Transverse colon (tissue), 4 donors: ENCODE data around the gene SRSF5. TPM values are rescaled to one million over a fixed set of nuclear protein-coding genes. Genes with fewer than 3 reads are reported as not detected.
"Not testable (repeated sequence)": the region's sequence is repeated elsewhere in the genome, so short reads cannot be mapped to it uniquely, and the experiment has no call there.

ENCODE experiments used
- DNase-seq: peaks from one replicate; pipeline ENCODE4 v3.0.0-alpha.2; 2019
- H3K27ac ChIP-seq, 4 donors: fragments of 200-600 bp; sonication (generic); 2 replicates each; pipeline ENCODE4 v1.5.1; 2016 to 2018; ENCODE audit warnings: inconsistent platforms in 4 of 4
- H3K27me3 ChIP-seq: fragments of 200-600 bp; sonication (generic); 2 replicates; pipeline ENCODE4 v1.5.1; 2017; ENCODE audit warnings: inconsistent platforms
- H3K36me3 ChIP-seq, 4 donors: fragments of 200-600 bp; sonication (generic); 2 replicates each; pipeline ENCODE4 v1.5.1; 2017 to 2019; ENCODE audit warnings: inconsistent platforms in 4 of 4
- H3K4me1 ChIP-seq, 4 donors: fragments of 200-600 bp; sonication (generic); 2 replicates each; pipeline ENCODE4 v1.5.1; 2017 to 2020; ENCODE audit warnings: inconsistent platforms in 4 of 4
- H3K4me3 ChIP-seq, 4 donors: fragments of 200-600 bp; sonication (generic); 1 replicate in 1 of 4; 2 replicates in 3 of 4; pipeline versions ENCODE4 v1.5.1 to v1.6.1; 2017 to 2019; ENCODE audit warnings: inconsistent platforms in 4 of 4
- H3K9me3 ChIP-seq, 2 donors: fragments of 200-600 bp; sonication (generic); 2 replicates each; pipeline ENCODE4 v1.5.1; 2017 to 2019; ENCODE audit warnings: inconsistent platforms in 2 of 2
- EP300 ChIP-seq: sonication (generic); formaldehyde crosslinking; IDR thresholded peaks from one replicate; pipeline ENCODE4 v1.6.1; 2017; ENCODE audit warnings: antibody characterized with exemption, low read depth
- POLR2A ChIP-seq: fragments of 450-650 bp; IDR thresholded peaks from one replicate; pipeline ENCODE4 v1.6.1; 2016; ENCODE audit warnings: antibody characterized with exemption, mild to moderate bottlenecking, moderate library complexity
- POLR2AphosphoS5 ChIP-seq, 3 donors: sonication (generic); formaldehyde crosslinking; IDR thresholded peaks; one replicate each; pipeline ENCODE4 v1.6.1; 2016; ENCODE audit warnings: antibody characterized with exemption in 3 of 3
- WGBS, 2 donors: methylation state at CpG; one replicate each; pipeline ENCODE4 v1.1.5; 2018; ENCODE audit warnings: low coverage in 1 of 2; 5-methylcytosine and 5-hydroxymethylcytosine counted together
- in situ Hi-C, 4 donors: fragments of 200-750 bp; cut with MboI; loops; one replicate each; pipeline versions ENCODE4 v1.15.0 to v1.15.1; 2017; ENCODE audit warnings: low sequenced_read_pairs in 3 of 4, low pct_ligation_motif_present in 1 of 4, low pct_unique_long_range_greater_than_20kb in 1 of 4
- intact Hi-C: fragments of 100-400 bp; cut with DNase I; formaldehyde crosslinking; loops from one replicate; pipeline ENCODE4 v1.15.1; 2023; ENCODE audit warnings: low total_unique reads
- total RNA-seq, 4 donors: library from RNA; depleted of rRNA; stranded (reverse); fragments of >200 nt; gene quantifications; one replicate each; pipeline ENCODE4 v1.1.0, GENCODE V29; 2016
- TF ChIP-seq, protein P1 (sequence below), 5 experiments: fragments of 200-600 bp in 3 of 5; fragments of 450-650 bp in 2 of 5; sonication (generic) in 3 of 5; IDR thresholded peaks; 1 replicate in 2 of 5; 2 replicates in 3 of 5; pipeline ENCODE4 v1.5.1; 2016 to 2017; ENCODE audit warnings: antibody characterized with exemption in 5 of 5, inconsistent platforms in 3 of 5, mild to moderate bottlenecking in 2 of 5, moderate library complexity in 1 of 5

SRSF5 gene
- total RNA-seq, result 100 to 1,000 TPM; 255 to 557 (median 471) TPM

DNA sequence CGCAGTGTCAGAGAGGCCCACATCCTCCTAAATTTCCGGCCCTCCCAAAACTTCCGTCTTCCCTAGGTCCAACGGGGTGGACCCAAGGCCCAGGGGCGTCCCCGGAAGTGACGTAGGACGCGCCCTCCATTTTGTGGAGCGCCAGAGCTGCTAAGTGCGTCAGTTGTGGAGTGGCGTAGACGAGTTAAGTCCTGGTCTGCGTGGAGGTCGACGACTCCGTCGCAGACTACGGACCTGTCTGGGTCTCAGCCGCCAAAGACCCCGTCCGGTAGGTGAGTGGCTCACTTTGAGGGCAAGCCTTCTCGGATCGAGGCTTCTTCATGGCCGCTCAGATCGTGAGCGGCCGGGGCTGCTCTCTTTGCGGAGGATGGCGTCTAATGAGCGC is at the start of gene SRSF5:
SRSF5 (plus strand) TSS at position 159 of the 385 bp plus-strand sequence. CDS start 1,015 bp downstream, outside the sequence.
- Histone ChIP-seq H3K4me3 (peak within 1 kb of the TSS; percentile 85 to 99 (median 90)), H3K9me3 (no peaks in the 10 kb centered on the region), H3K27ac (peak within 1 kb of the TSS; percentile 98 to 100 (median 100)), H3K4me1 (peaks cover 26 to 55% (median 31%) of the 10 kb centered on the region in 4 donors), H3K36me3 (peaks cover 0 to 40% (median 19%) of the 10 kb centered on the region in 4 donors), H3K27me3 (no peaks in the 10 kb centered on the region)
- WGBS, 2 donors, result 0% methylated on average over 30 of the region's 31 CpGs; no CpG with 5 or more reads in 1 of the 2 donors
- intact Hi-C loops (no loop called here), in situ Hi-C loops (no loop called here)
- DNase-seq, result peak; percentile 97
- TF ChIP-seq POLR2AphosphoS5 (IDR thresholded peaks at IDR 0.05) (peak; percentile 100), EP300 (no peak), POLR2A (peak; percentile 99)
- TF ChIP-seq, protein P1, sequence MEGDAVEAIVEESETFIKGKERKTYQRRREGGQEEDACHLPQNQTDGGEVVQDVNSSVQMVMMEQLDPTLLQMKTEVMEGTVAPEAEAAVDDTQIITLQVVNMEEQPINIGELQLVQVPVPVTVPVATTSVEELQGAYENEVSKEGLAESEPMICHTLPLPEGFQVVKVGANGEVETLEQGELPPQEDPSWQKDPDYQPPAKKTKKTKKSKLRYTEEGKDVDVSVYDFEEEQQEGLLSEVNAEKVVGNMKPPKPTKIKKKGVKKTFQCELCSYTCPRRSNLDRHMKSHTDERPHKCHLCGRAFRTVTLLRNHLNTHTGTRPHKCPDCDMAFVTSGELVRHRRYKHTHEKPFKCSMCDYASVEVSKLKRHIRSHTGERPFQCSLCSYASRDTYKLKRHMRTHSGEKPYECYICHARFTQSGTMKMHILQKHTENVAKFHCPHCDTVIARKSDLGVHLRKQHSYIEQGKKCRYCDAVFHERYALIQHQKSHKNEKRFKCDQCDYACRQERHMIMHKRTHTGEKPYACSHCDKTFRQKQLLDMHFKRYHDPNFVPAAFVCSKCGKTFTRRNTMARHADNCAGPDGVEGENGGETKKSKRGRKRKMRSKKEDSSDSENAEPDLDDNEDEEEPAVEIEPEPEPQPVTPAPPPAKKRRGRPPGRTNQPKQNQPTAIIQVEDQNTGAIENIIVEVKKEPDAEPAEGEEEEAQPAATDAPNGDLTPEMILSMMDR (IDR thresholded peaks at IDR 0.05), result peak in 1 of 5 experiments; percentile 11

DNA sequence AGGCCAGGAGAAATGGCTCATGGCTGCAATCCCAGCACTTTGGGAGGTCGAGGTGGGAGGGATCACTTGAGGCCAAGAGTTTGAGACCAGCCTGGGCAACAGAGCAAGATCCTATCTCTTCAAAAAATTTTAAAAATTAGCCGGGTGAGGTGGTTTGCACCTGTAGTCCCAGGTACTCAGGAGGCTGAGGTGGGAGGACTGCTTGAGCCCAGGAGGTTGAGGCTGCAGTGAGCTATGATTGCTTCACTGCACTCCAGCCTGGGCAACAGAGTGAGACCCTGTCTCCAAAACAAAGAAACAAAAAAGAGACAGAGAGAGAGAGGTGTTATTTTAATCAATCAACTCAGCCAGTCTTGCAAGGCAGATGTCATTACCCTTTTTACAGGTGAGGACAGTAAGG is 48.3 kb upstream of the SRSF5 start:
- H3K4me3 ChIP-seq, DNase-seq, H3K27me3 ChIP-seq, H3K9me3 ChIP-seq, H3K36me3 ChIP-seq, H3K27ac ChIP-seq, in situ Hi-C loops, intact Hi-C loops: not testable (repeated sequence)
- H3K4me1 ChIP-seq, result peaks cover 0 to 37% (median 16%) of the 10 kb centered on the region in 4 donors
- WGBS, 2 donors, result 85% methylated on average over 2 of the region's 2 CpGs; no CpG with 5 or more reads in 1 of the 2 donors

DNA sequence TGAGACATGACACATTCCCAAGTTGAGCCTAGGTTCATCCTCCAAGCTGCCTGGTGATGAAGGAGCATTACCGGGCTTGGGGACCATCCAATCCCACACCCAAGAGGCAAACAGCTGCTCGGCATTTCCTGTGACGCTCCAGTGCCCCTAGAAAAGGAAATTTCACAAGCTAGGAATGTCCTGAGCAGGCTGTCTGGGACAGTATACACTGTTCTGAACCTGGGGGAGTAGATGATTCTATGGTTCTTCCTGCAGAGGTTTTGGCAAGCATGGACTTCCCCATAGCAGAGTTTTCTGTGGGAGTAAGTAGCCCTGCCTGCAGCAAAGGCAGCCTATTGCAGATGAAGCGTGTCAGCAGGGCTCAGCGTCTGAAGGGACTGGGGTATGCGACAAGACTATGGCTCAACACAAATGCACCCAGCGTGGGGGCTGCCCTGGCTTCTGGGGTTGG is 47.4 kb upstream of the SRSF5 start:
- TF ChIP-seq POLR2A (no peak), POLR2AphosphoS5 (IDR thresholded peaks at IDR 0.05) (peak in 2 of 3 donors; percentile 28 to 45)
- TF ChIP-seq, protein P1 (IDR thresholded peaks at IDR 0.05), result no peak
- in situ Hi-C loops, result no loop called here
- no peak overlapping the region for H3K4me3 ChIP-seq
- no peaks in the 10 kb centered on the region for H3K36me3 ChIP-seq
- peak; percentile 37 for DNase-seq
- peaks cover 0 to 31% (median 12%) of the 10 kb centered on the region in 4 donors for H3K4me1 ChIP-seq
- H3K27me3 ChIP-seq, result no peaks in the 10 kb centered on the region
- no peaks in the 10 kb centered on the region for H3K9me3 ChIP-seq
- peak overlapping the region in 3 of 4 donors; percentile 13 to 62 (median 15) for H3K27ac ChIP-seq
- intact Hi-C loops, result no loop called here
- 58% methylated on average over 7 of the region's 7 CpGs; no CpG with 5 or more reads in 1 of the 2 donors for WGBS, 2 donors

DNA sequence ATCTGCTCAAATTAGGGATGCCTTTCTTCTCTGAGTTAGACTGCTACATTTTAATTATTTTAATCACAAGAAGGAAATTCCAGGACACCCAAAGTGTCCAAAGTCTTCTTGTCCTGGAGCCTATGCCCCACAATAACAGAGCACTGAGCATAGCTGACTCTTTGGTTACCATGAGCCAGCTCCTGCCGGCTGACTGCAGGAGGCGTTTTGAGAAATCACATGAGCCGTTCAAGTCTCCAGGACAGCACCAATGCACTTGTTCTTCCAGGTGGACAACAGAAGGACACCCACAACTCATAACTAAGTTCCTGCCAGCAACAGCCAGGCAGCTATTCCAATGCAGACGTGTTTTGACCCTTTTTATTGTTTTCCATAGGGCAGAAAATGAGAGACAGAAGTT is 46.0 kb upstream of the SRSF5 start:
- no peak overlapping the region for H3K27ac ChIP-seq
- H3K4me1 ChIP-seq, result peaks cover 0 to 26% (median 10%) of the 10 kb centered on the region in 4 donors
- no peak overlapping the region for H3K4me3 ChIP-seq
- WGBS, 2 donors, result 63 to 77% methylated on average over 1 to 4 of the region's 4 CpGs
- TF ChIP-seq EP300 (no peak), POLR2AphosphoS5 (IDR thresholded peaks at IDR 0.05) (no peak), POLR2A (no peak)
- TF ChIP-seq, protein P1 (IDR thresholded peaks at IDR 0.05), result no peak
- H3K9me3 ChIP-seq, result no peaks in the 10 kb centered on the region
- H3K27me3 ChIP-seq, result no peaks in the 10 kb centered on the region
- H3K36me3 ChIP-seq, result no peaks in the 10 kb centered on the region
- intact Hi-C loops, result no loop called here
- DNase-seq, result no peak
- in situ Hi-C loops, result loop anchor here in 1 of 4 donors (10.0 kb wide), 1 partner anchor 136 kb away; no protein-coding TSS in a partner anchor
